HepG2 (cell line): ENCODE measurements around the gene LYRM1. TPM values are rescaled to one million over a fixed set of nuclear protein-coding genes. Genes with fewer than 3 reads are reported as not detected.

ENCODE experiments used
- ARID5B ChIP-seq: IDR thresholded peaks from 2 replicates; pipeline ENCODE4 v1.4.0; 2020; ENCODE audit warnings: mild to moderate bottlenecking, missing genetic modification reagents
- ASH2L ChIP-seq: fragments of 300-600, 200-600 bp; sonication (generic); IDR thresholded peaks from 2 replicates; pipeline ENCODE4 v1.7.0; 2017; ENCODE audit warnings: low read depth, mild to moderate bottlenecking, moderate library complexity, mixed read lengths, low read length; ENCODE audit not compliant: insufficient read length
- FOSL2 ChIP-seq: sonication (generic); formaldehyde crosslinking; IDR thresholded peaks from 2 replicates; pipeline ENCODE4 v1.4.0; 2020; ENCODE audit warnings: missing genetic modification reagents
- GATAD2A ChIP-seq: IDR thresholded peaks from 2 replicates; pipeline ENCODE4 v1.6.1; 2016
- MAFF ChIP-seq: IDR thresholded peaks from 2 replicates; pipeline ENCODE4 v1.6.1; 2011; ENCODE audit warnings: low read depth, low read length, improper control_type of control experiment
- MEIS1 ChIP-seq: sonication (generic); formaldehyde crosslinking; IDR thresholded peaks from 2 replicates; pipeline ENCODE4 v1.9.0; 2021; ENCODE audit warnings: mild to moderate bottlenecking, missing genetic modification reagents, moderate library complexity, borderline replicate concordance
- NCOA5 ChIP-seq: sonication (generic); formaldehyde crosslinking; IDR thresholded peaks from 2 replicates; pipeline ENCODE4 v1.4.0; 2020; ENCODE audit warnings: missing genetic modification reagents
- THAP9 ChIP-seq: sonication (generic); formaldehyde crosslinking; IDR thresholded peaks from 2 replicates; pipeline ENCODE4; 2020; ENCODE audit warnings: missing genetic modification reagents, mild to moderate bottlenecking, borderline replicate concordance
- ZBTB8A ChIP-seq: sonication (generic); formaldehyde crosslinking; IDR thresholded peaks from 2 replicates; pipeline ENCODE4 v1.4.0; 2020; ENCODE audit warnings: mild to moderate bottlenecking, low read depth, missing genetic modification reagents, borderline replicate concordance
- ZEB1 ChIP-seq: IDR thresholded peaks from 2 replicates; pipeline ENCODE4 v1.6.1; 2012; ENCODE audit warnings: mild to moderate bottlenecking, low read depth, inconsistent platforms; ENCODE audit not compliant: insufficient replicate concordance
- ZNF761 ChIP-seq: sonication (generic); formaldehyde crosslinking; conservative IDR thresholded peaks from 2 replicates; pipeline ENCODE4 v1.4.0; 2020; ENCODE audit warnings: mild to moderate bottlenecking, missing genetic modification reagents
- ZNF776 ChIP-seq: sonication (generic); formaldehyde crosslinking; IDR thresholded peaks from 2 replicates; pipeline ENCODE4 v1.4.0; 2020; ENCODE audit warnings: mild to moderate bottlenecking, missing genetic modification reagents
- polyA plus RNA-seq, 8 experiments: library from polyadenylated mRNA; depleted of rRNA in 3 of 8; stranded (reverse) in 7 of 8; unstranded in 1 of 8; fragments of >200 nt; fragmentation: Illumina TruSeq in 4 of 8; extraction: Trizol in 4 of 8; gene quantifications; 2 replicates each; pipeline versions ENCODE4 v1.2.1 to v1.2.3, GENCODE V29; 2011 to 2016; ENCODE audit warnings: low read depth in 4 of 8, missing spikeins in 1 of 8, mixed read lengths in 1 of 8; ENCODE audit not compliant: insufficient read depth in 1 of 8
- total RNA-seq, 5 experiments: library from RNA; depleted of rRNA; stranded (reverse); fragments of >200 nt; fragmentation: Illumina TruSeq; extraction: Trizol; gene quantifications; 2 replicates each; pipeline ENCODE4 v1.2.3, GENCODE V29; 2016; ENCODE audit warnings: low read depth in 1 of 5
- TF ChIP-seq, protein P1 (sequence below): sonication (generic); formaldehyde crosslinking; IDR thresholded peaks from 2 replicates; pipeline ENCODE4 v1.8.1; 2023; ENCODE audit warnings: mild to moderate bottlenecking, inconsistent platforms, moderate library complexity, missing genetic modification reagents, borderline replicate concordance

LYRM1 gene
- total and polyA plus RNA-seq, 2 of the 13 experiments (the other 11 are each of a cell fraction or from before 2014, with no cell fraction given): 59.2 to 82.6 TPM

DNA sequence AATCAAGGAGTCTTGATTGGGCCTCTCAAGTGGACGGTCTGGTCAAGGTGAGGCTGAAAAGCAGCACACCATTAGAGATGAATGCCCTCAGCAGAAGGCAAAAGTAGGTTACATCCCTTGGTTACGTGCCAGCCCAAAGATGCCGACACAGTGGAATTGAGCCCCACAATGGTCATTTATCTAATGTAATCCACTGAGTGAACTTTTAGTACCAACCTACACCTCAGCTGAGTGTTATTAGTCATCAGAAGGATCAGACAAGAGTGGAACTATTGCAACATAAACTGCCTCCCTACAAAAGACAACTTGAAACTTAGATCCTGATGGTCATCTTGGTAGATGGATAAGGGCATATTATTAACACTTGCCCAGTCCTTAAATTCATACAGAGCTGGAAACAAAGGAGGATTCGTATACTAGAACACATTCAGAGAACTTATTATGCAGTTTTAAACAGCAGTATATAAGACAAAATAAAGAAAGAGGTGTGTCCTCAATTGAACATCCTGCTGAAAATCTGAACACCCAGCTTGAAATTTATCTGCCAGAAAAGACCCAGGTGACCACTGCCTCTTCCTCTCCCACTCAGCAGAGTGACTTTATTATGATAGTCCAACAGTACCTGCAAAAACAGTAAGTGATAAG is 3.2 kb upstream of the LYRM1 start (continued):
- TF ChIP-seq, protein P1, sequence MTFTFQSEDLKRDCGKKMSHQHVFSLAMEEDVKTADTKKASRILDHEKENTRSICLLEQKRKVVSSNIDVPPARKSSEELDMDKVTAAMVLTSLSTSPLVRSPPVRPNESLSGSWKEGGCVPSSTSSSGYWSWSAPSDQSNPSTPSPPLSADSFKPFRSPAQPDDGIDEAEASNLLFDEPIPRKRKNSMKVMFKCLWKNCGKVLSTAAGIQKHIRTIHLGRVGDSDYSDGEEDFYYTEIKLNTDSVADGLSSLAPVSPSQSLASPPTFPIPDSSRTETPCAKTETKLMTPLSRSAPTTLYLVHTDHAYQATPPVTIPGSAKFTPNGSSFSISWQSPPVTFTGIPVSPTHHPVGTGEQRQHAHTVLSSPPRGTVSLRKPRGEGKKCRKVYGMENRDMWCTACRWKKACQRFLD (CRISPR knock-in tag): no peak
- TF ChIP-seq MAFF: peak; percentile 45; the same call in 1 of the 2 replicates
- peak; percentile 41 for TF ChIP-seq ARID5B (CRISPR knock-in tag)
- no peak for TF ChIP-seq NCOA5 (CRISPR knock-in tag)
- TF ChIP-seq ZNF776 (CRISPR knock-in tag): no peak
- TF ChIP-seq ZBTB8A (CRISPR knock-in tag): no peak
- no peak for TF ChIP-seq THAP9 (CRISPR knock-in tag)
- TF ChIP-seq FOSL2 (CRISPR knock-in tag): peak; percentile 79
- TF ChIP-seq ZNF761 (CRISPR knock-in tag): no peak
- peak; percentile 49; the same call in 1 of the 2 replicates for TF ChIP-seq GATAD2A (CRISPR knock-in tag)
- no peak for TF ChIP-seq ASH2L
- no peak for TF ChIP-seq MEIS1 (CRISPR knock-in tag)
- no peak for TF ChIP-seq ZEB1
